Iris pigment epithelial cell (primary cell): ENCODE results near the gene MGMT.

Experiments used
- DNase-seq: peaks from one replicate; pipeline ENCODE4 v3.0.0-alpha.2; 2011; ENCODE audit warnings: low read depth

MGMT gene

DNA sequence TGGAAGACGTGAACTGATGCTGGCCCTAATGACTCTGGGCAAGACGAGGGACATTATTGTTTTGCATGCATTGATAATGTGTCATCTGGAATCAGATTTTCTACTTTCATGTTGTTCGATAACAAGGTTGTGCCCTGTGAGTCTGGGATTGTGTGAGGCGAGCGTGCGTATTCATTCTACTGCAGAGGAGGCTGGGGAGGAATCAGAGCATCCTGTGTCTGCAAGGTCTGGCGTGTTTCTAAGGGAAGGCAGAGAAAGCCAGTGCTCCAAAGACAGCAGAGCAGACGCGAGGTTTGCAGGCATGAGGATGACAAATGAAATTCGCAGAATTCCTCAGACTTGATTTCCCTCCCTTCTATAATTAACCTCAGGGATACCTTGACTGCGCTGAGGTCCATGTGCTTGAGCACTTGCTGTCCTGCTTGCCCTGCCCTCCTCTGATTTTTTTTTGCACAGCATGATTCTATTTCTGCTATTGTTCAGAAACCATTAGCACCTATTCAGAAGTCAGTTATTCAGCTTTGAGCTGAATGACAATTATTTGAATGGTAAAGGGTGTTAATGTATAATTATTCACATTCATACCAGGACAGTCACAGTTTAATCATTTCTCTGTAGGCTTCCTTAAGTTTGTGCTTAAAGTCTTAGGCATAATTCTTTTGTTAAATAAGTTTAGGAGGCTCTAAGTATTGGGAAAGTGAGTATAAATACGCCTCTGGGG is 263.4 kb downstream of the MGMT start:
- no peak for DNase-seq

DNA sequence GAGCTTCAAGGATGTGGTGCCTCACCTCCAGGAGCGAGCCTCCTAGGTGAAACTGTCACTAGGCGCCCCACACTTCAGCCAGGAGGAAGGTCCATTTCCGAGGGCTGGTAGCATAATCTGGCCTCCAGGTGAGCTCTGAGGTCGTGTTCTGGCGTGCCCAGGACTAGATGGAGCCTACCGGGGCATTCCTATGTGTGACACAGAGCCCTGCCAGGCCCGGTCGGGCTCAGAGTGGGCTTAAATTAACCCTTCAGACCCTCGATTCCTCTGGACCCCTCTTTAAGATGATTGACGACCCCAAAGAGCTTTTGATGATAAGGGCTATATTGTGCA is 263.9 kb downstream of the MGMT start:
- no peak for DNase-seq

DNA sequence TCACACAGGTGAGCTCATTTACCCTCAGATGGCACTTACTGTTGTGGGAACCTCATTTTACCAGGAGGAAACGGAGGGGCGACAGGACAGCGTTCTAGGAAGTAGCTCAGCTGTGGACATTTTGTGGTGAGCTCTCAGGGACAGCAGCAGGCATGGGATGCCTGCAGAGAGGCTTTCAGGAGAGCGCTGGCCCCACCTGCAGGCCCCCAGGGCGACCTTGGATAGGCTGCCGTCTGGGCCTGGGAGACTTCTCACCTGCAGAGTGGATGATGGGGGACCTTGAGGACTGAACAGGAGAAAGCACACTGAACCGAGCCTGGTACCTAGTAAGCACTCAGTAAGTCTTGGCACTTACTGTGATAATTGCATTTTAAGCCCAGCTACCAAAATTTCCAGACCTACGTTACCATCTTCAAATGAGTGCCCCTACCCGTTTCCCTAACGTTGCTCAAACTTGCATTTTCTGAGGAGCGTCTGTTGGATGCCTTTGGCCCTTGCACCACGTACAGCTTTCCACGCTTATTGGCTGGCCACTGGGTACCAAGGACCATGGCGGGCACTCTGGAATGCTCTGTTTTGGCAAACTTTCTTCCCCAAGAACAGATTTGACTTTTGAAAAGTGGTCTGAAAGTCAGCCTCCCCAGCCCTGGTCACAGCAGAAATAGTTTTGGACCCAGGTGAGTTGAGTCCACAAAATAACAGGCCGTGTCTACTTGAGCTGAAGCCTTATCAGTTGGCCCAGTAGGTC is 273.7 kb downstream of the MGMT start:
- DNase-seq = no peak

GRCh38 chr10:129741280-129741977 is 274.4 kb downstream of the MGMT start:
- DNase-seq = no peak

DNA sequence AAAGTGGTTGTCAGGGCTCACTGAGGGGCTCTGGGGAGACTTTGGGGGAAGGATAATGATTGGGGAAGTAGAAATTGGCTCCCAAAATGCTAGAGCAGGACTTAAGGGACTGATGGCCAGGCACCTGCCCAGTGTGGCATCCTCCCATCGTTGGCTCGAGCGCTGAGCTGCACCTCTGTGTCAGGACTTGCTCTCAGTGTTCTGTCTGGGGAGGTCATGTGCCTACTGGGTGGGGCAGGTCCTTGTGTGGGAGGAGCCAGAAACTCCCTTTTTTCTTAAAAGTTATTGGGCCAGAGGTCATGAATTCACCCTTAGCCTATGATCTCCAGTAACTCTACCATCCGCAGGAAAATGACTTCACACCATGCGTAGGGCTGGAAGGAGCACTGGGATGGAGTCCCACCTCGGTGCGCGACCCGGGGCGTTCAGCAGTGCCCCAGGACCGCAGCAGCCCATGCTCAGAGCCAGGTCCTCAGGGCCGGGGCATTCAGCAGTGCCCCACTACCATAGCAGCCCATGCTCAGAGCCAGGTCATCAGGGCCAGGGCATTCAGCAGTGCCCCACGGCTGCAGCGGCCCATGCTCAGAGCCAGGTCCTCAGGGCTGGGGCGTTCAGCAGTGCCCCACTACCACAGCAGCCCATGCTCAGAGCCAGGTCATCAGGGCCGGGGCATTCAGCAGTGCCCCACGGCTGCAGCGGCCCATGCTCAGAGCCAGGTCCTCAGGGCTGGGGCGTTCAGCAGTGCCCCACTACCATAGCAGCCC is 275.1 kb downstream of the MGMT start:
- no peak for DNase-seq

GRCh38 chr10:129742742-129743550 is 275.9 kb downstream of the MGMT start:
- DNase-seq = no peak

GRCh38 chr10:129743738-129744133 is 276.7 kb downstream of the MGMT start:
- no peak for DNase-seq

DNA sequence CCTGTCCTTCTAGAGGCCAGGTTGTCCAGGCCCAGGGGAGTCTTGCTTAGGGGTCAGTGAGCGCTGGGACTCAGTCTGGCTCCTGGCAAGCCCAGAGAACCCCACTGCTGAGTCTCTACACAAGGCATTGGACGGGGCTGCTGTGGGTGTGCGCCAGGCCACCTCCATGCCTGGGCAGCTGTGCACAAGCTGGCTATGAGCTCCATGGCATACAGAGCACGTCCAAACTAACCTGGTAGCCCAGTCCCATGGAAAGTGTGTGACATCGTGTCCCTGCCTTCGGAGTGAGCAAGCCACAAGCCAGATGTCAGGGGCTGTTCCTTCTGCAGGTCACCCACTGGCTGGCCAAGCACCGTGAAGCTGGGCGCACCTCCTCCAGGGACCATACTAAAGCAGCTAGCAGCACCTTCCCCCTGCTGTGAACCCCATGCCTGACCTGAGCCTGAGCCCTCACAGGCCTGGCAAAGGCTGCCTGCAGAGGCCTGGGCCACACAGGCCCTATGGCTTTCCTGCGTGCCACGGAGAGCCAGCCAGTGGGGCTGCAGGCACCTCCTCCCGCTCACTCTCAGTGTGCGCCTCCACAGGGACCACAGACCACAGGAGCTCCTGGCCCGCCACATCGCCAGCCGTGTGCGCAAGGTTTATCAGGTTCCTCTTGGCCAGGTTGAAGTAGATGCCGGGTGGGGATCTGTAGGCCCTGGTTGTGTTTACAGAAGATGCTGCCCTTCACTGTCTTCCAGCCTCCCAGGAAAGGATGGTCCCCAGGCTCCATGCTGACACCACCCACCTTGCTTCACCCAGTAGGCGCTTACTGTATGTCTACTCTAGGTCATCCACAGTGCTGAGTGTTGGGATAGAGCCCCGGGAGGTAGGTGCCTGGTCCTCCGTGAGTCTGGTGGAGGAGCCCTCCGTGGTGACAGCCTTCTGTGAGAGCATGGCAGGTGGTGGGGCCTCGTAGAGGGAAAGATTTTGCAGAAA is 277.4 kb downstream of the MGMT start:
- no peak for DNase-seq

GRCh38 chr10:129745186-129745750 is 278.2 kb downstream of the MGMT start:
- DNase-seq = no peak

GRCh38 chr10:129754211-129755050 is 287.4 kb downstream of the MGMT start:
- no peak for DNase-seq

DNA sequence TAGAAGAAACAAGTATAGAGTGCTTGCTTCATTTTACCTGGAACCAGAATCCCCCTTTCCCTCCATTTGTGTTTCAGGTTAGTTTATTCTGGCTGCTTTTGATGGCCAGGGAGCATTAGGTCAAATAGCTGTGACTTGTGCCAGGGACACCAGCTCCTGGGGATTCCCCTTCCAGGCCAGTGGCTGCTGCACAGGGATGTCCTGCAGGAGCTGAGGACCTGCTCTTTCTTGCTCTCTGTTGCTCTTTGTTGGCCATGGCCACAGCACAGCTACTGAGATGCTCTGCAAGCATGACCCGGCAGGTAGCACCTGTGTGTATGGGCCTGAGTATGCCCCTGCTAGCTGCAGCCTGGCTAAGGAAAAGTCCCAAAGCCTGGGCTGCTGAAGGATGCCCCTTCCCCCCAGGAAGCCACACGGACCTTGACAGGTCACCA is 288.1 kb downstream of the MGMT start:
- DNase-seq = no peak

GRCh38 chr10:129755621-129756020 is 288.6 kb downstream of the MGMT start:
- DNase-seq = no peak

- DNase-seq = no peak
Observed at GRCh38 chr10:129756912-129757901, 290.2 kb downstream of the MGMT start.

DNA sequence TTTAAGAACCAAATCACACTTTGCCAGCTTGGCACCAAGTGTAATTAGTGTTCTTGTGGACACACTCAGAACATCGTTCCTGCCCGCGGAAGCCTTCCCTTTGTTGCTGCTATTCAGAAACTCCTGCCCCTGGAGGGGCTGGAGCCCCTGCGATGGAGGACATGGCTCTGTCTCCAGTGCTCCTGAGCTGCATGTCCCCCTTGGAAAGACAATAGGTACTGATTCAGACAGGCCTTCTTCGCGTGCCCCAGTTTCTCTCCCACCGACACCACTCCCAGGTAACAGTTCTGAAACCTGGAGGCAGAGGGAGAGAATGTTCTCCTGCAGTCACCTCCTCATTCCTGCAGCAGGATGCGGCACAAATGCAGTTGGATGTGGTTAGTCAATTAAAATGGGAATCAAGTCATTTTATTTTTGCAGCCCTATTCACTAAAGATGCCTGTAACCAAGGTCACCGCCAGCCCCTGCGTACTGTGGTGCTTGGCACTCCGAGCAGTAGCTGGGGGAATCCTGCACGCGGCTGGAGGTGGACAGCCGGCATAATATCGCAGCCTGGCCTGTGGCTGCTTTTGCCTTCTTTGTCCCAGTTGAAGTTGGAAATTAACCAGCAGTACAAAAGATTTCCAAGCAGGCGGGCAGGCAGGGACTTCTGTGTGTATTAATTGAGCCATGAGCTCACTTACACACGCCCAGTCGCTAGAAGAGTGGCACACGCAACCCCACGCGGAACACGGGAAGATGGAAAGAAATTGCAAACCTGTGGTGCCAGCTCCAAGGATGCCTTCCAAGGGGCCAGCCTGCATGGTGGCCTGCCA is 291.4 kb downstream of the MGMT start:
- DNase-seq = no peak

GRCh38 chr10:129759214-129760002 is 292.4 kb downstream of the MGMT start:
- DNase-seq = no peak

GRCh38 chr10:129760003-129760315 is 292.9 kb downstream of the MGMT start:
- no peak for DNase-seq
